ENCODE data around the gene ZKSCAN7.

DNA sequence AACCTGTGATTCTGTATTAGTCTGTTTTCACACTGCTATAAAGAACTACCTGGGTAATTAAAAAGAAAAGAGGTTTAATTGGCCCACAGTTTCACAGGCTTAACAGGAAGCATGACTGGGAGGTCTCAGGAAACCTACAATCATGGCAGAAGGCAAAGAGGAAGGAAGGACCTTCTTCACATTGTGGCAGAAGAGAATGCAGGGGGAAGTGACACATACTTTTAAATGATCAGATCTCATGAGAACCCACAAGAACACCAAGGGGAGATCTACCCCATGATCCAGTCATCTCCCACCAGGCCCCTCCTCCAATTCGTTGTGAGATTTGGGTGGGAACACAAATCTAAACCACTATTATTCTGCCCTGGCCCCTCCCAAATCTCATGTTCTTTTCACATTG lies 6.1 kb downstream of the ZKSCAN7 start:
- TF ChIP-seq GATA2 (IDR thresholded peaks at IDR 0.05; ENCODE audit: low read depth, low read length) (no peak), GATA3 (IDR thresholded peaks at IDR 0.05; ENCODE audit: low read depth, low read length) (no peak)

All from SH-SY5Y (cell line).